ENCODE measurements around the gene MRPL17.

The MRPL17 gene

GRCh38 chr11:6652182-6652581, 31.0 kb downstream of the MRPL17 start:
- no peak overlapping the region for H3K9ac ChIP-seq (ENCODE audit: low read length)
- H3K18ac ChIP-seq (ENCODE audit: low read length), result no peak overlapping the region
- no peaks in the 10 kb centered on the region for H3K36me3 ChIP-seq (ENCODE audit: control insufficient read depth, insufficient read depth, low read length)
- no peak overlapping the region for H2BK120ac ChIP-seq (ENCODE audit: low read depth, low read length)
- H4K5ac ChIP-seq (ENCODE audit: low read length), result no peak overlapping the region
- no peak overlapping the region for H3K56ac ChIP-seq (ENCODE audit: low read length)
- no peak overlapping the region for H2BK5ac ChIP-seq (ENCODE audit: low read length)
- WGBS (ENCODE audit: extremely low coverage, insufficient coverage, low lambda C conversion rate), result no CpG with 5 or more reads among the region's 3 CpGs
- H2BK15ac ChIP-seq (replicated peaks; ENCODE audit: low read depth), result no peak overlapping the region
- H3K4me2 ChIP-seq (ENCODE audit: low read length), result no peak overlapping the region
- H3K79me2 ChIP-seq (ENCODE audit: control insufficient read depth, insufficient read depth, low read length), result no peaks in the 10 kb centered on the region
- H2AK5ac ChIP-seq (ENCODE audit: low read length), result no peak overlapping the region
- no peak overlapping the region for H3K27ac ChIP-seq (ENCODE audit: low read depth, low read length)
- DNase-seq, result no peak
- peaks cover 4% of the 10 kb centered on the region for H3K27me3 ChIP-seq (ENCODE audit: insufficient read depth, low read length, poor library complexity)
- no peaks in the 10 kb centered on the region for H3K79me1 ChIP-seq (ENCODE audit: low read length)
- H3K4ac ChIP-seq (ENCODE audit: low read depth, low read length), result no peak overlapping the region
- H3K4me3 ChIP-seq (ENCODE audit: low read length), result no peak overlapping the region
- H3K23ac ChIP-seq (ENCODE audit: low read length), result no peak overlapping the region
- peaks cover 5% of the 10 kb centered on the region for H3K4me1 ChIP-seq (ENCODE audit: control insufficient read depth, low read depth, low read length)
- H4K8ac ChIP-seq (ENCODE audit: low read depth, low read length), result no peak overlapping the region

GRCh38 chr11:6650980-6651379, 32.2 kb downstream of the MRPL17 start:
- peaks cover 8% of the 10 kb centered on the region for H3K4me1 ChIP-seq (ENCODE audit: control insufficient read depth, low read depth, low read length)
- no peaks in the 10 kb centered on the region for H3K79me1 ChIP-seq (ENCODE audit: low read length)
- H4K5ac ChIP-seq (ENCODE audit: low read length), result no peak overlapping the region
- DNase-seq, result no peak
- H4K8ac ChIP-seq (ENCODE audit: low read depth, low read length), result no peak overlapping the region
- H3K36me3 ChIP-seq (ENCODE audit: control insufficient read depth, insufficient read depth, low read length), result no peaks in the 10 kb centered on the region
- H2BK120ac ChIP-seq (ENCODE audit: low read depth, low read length), result no peak overlapping the region
- no peak overlapping the region for H2BK5ac ChIP-seq (ENCODE audit: low read length)
- H3K18ac ChIP-seq (ENCODE audit: low read length), result no peak overlapping the region
- WGBS (ENCODE audit: extremely low coverage, insufficient coverage, low lambda C conversion rate), result no CpG with 5 or more reads among the region's 6 CpGs
- no peak overlapping the region for H2AK5ac ChIP-seq (ENCODE audit: low read length)
- no peak overlapping the region for H3K4me3 ChIP-seq (ENCODE audit: low read length)
- H2BK15ac ChIP-seq (replicated peaks; ENCODE audit: low read depth), result no peak overlapping the region
- H3K27ac ChIP-seq (ENCODE audit: low read depth, low read length), result no peak overlapping the region
- H3K4ac ChIP-seq (ENCODE audit: low read depth, low read length), result no peak overlapping the region
- no peak overlapping the region for H3K4me2 ChIP-seq (ENCODE audit: low read length)
- H3K23ac ChIP-seq (ENCODE audit: low read length), result no peak overlapping the region
- no peak overlapping the region for H3K56ac ChIP-seq (ENCODE audit: low read length)
- no peaks in the 10 kb centered on the region for H3K79me2 ChIP-seq (ENCODE audit: control insufficient read depth, insufficient read depth, low read length)
- no peaks in the 10 kb centered on the region for H3K27me3 ChIP-seq (ENCODE audit: insufficient read depth, low read length, poor library complexity)
- no peak overlapping the region for H3K9ac ChIP-seq (ENCODE audit: low read length)

- no peak overlapping the region for H2BK120ac ChIP-seq (ENCODE audit: low read depth, low read length)
- no peak overlapping the region for H2BK15ac ChIP-seq (replicated peaks; ENCODE audit: low read depth)
- H3K4me2 ChIP-seq (ENCODE audit: low read length), result no peak overlapping the region
- H3K36me3 ChIP-seq (ENCODE audit: control insufficient read depth, insufficient read depth, low read length), result no peaks in the 10 kb centered on the region
- H3K79me2 ChIP-seq (ENCODE audit: control insufficient read depth, insufficient read depth, low read length), result no peaks in the 10 kb centered on the region
- H3K27me3 ChIP-seq (ENCODE audit: insufficient read depth, low read length, poor library complexity), result no peaks in the 10 kb centered on the region
- no peak overlapping the region for H2BK5ac ChIP-seq (ENCODE audit: low read length)
- no peak overlapping the region for H3K56ac ChIP-seq (ENCODE audit: low read length)
- H3K18ac ChIP-seq (ENCODE audit: low read length), result no peak overlapping the region
- no peak overlapping the region for H3K9ac ChIP-seq (ENCODE audit: low read length)
- no peak for DNase-seq
- H2AK5ac ChIP-seq (ENCODE audit: low read length), result no peak overlapping the region
- no peak overlapping the region for H4K8ac ChIP-seq (ENCODE audit: low read depth, low read length)
- H3K79me1 ChIP-seq (ENCODE audit: low read length), result no peaks in the 10 kb centered on the region
- no peak overlapping the region for H3K4ac ChIP-seq (ENCODE audit: low read depth, low read length)
- H3K23ac ChIP-seq (ENCODE audit: low read length), result no peak overlapping the region
- no peak overlapping the region for H3K27ac ChIP-seq (ENCODE audit: low read depth, low read length)
- peaks cover 8% of the 10 kb centered on the region for H3K4me1 ChIP-seq (ENCODE audit: control insufficient read depth, low read depth, low read length)
- H3K4me3 ChIP-seq (ENCODE audit: low read length), result no peak overlapping the region
- H4K5ac ChIP-seq (ENCODE audit: low read length), result no peak overlapping the region
Measured at GRCh38 chr11:6650104-6650503, 33.0 kb downstream of the MRPL17 start.

- H3K79me1 ChIP-seq (ENCODE audit: low read length), result no peaks in the 10 kb centered on the region
Measured at GRCh38 chr11:6648501-6648900, 34.6 kb downstream of the MRPL17 start.

GRCh38 chr11:6647836-6648235, 35.3 kb downstream of the MRPL17 start:
- no peak overlapping the region for H3K4me3 ChIP-seq (ENCODE audit: low read length)
- H3K4ac ChIP-seq (ENCODE audit: low read depth, low read length), result no peak overlapping the region
- no peaks in the 10 kb centered on the region for H3K36me3 ChIP-seq (ENCODE audit: control insufficient read depth, insufficient read depth, low read length)
- no peak overlapping the region for H2AK5ac ChIP-seq (ENCODE audit: low read length)
- H2BK120ac ChIP-seq (ENCODE audit: low read depth, low read length), result no peak overlapping the region
- no peak overlapping the region for H3K56ac ChIP-seq (ENCODE audit: low read length)
- H3K4me2 ChIP-seq (ENCODE audit: low read length), result no peak overlapping the region
- H3K79me2 ChIP-seq (ENCODE audit: control insufficient read depth, insufficient read depth, low read length), result no peaks in the 10 kb centered on the region
- peaks cover 3% of the 10 kb centered on the region for H3K4me1 ChIP-seq (ENCODE audit: control insufficient read depth, low read depth, low read length)
- H3K27me3 ChIP-seq (ENCODE audit: insufficient read depth, low read length, poor library complexity), result no peaks in the 10 kb centered on the region
- no peak overlapping the region for H3K23ac ChIP-seq (ENCODE audit: low read length)
- no peak overlapping the region for H2BK15ac ChIP-seq (replicated peaks; ENCODE audit: low read depth)
- no peak overlapping the region for H2BK5ac ChIP-seq (ENCODE audit: low read length)
- no peak overlapping the region for H3K9ac ChIP-seq (ENCODE audit: low read length)
- DNase-seq, result no peak
- H3K18ac ChIP-seq (ENCODE audit: low read length), result no peak overlapping the region
- H3K27ac ChIP-seq (ENCODE audit: low read depth, low read length), result no peak overlapping the region
- no peaks in the 10 kb centered on the region for H3K79me1 ChIP-seq (ENCODE audit: low read length)
- no CpG with 5 or more reads among the region's 2 CpGs for WGBS (ENCODE audit: extremely low coverage, insufficient coverage, low lambda C conversion rate)
- no peak overlapping the region for H4K5ac ChIP-seq (ENCODE audit: low read length)
- H4K8ac ChIP-seq (ENCODE audit: low read depth, low read length), result no peak overlapping the region

More at GRCh38 chr11:6648501-6648900, 34.6 kb downstream of the MRPL17 start:
- no peaks in the 10 kb centered on the region for H3K79me2 ChIP-seq (ENCODE audit: control insufficient read depth, insufficient read depth, low read length)
- no peaks in the 10 kb centered on the region for H3K27me3 ChIP-seq (ENCODE audit: insufficient read depth, low read length, poor library complexity)
- no peak overlapping the region for H2AK5ac ChIP-seq (ENCODE audit: low read length)
- no peak overlapping the region for H2BK5ac ChIP-seq (ENCODE audit: low read length)
- no peak overlapping the region for H3K18ac ChIP-seq (ENCODE audit: low read length)
- no peak overlapping the region for H3K4ac ChIP-seq (ENCODE audit: low read depth, low read length)
- no CpG with 5 or more reads among the region's 1 CpG for WGBS (ENCODE audit: extremely low coverage, insufficient coverage, low lambda C conversion rate)
- no peak overlapping the region for H2BK15ac ChIP-seq (replicated peaks; ENCODE audit: low read depth)
- H3K4me1 ChIP-seq (ENCODE audit: control insufficient read depth, low read depth, low read length), result peaks cover 3% of the 10 kb centered on the region
- H4K5ac ChIP-seq (ENCODE audit: low read length), result no peak overlapping the region
- H3K4me2 ChIP-seq (ENCODE audit: low read length), result no peak overlapping the region
- H3K9ac ChIP-seq (ENCODE audit: low read length), result no peak overlapping the region
- no peak overlapping the region for H3K27ac ChIP-seq (ENCODE audit: low read depth, low read length)
- H2BK120ac ChIP-seq (ENCODE audit: low read depth, low read length), result no peak overlapping the region
- DNase-seq, result no peak
- H3K36me3 ChIP-seq (ENCODE audit: control insufficient read depth, insufficient read depth, low read length), result no peaks in the 10 kb centered on the region
- no peak overlapping the region for H3K56ac ChIP-seq (ENCODE audit: low read length)
- no peak overlapping the region for H3K23ac ChIP-seq (ENCODE audit: low read length)
- no peak overlapping the region for H3K4me3 ChIP-seq (ENCODE audit: low read length)
- H4K8ac ChIP-seq (ENCODE audit: low read depth, low read length), result no peak overlapping the region

GRCh38 chr11:6646918-6647679, 36.0 kb downstream of the MRPL17 start:
- H2BK15ac ChIP-seq (replicated peaks; ENCODE audit: low read depth), result no peak overlapping the region
- H3K79me1 ChIP-seq (ENCODE audit: low read length), result no peaks in the 10 kb centered on the region
- H3K56ac ChIP-seq (ENCODE audit: low read length), result peak overlapping the region; percentile 11
- no peak overlapping the region for H3K27ac ChIP-seq (ENCODE audit: low read depth, low read length)
- no peak overlapping the region for H3K4me2 ChIP-seq (ENCODE audit: low read length)
- H2BK5ac ChIP-seq (ENCODE audit: low read length), result no peak overlapping the region
- peak; percentile 38 for DNase-seq
- no peaks in the 10 kb centered on the region for H3K79me2 ChIP-seq (ENCODE audit: control insufficient read depth, insufficient read depth, low read length)
- no peak overlapping the region for H3K4ac ChIP-seq (ENCODE audit: low read depth, low read length)
- H4K5ac ChIP-seq (ENCODE audit: low read length), result no peak overlapping the region
- no peaks in the 10 kb centered on the region for H3K36me3 ChIP-seq (ENCODE audit: control insufficient read depth, insufficient read depth, low read length)
- H3K23ac ChIP-seq (ENCODE audit: low read length), result no peak overlapping the region
- H3K27me3 ChIP-seq (ENCODE audit: insufficient read depth, low read length, poor library complexity), result no peaks in the 10 kb centered on the region
- no peak overlapping the region for H4K8ac ChIP-seq (ENCODE audit: low read depth, low read length)
- WGBS (ENCODE audit: extremely low coverage, insufficient coverage, low lambda C conversion rate), result no CpG with 5 or more reads among the region's 9 CpGs
- no peak overlapping the region for H3K4me3 ChIP-seq (ENCODE audit: low read length)
- no peak overlapping the region for H3K18ac ChIP-seq (ENCODE audit: low read length)
- H3K4me1 ChIP-seq (ENCODE audit: control insufficient read depth, low read depth, low read length), result peaks cover 3% of the 10 kb centered on the region
- peak overlapping the region; percentile 8 for H3K9ac ChIP-seq (ENCODE audit: low read length)
- H2BK120ac ChIP-seq (ENCODE audit: low read depth, low read length), result no peak overlapping the region
- no peak overlapping the region for H2AK5ac ChIP-seq (ENCODE audit: low read length)
